SK-N-SH treated with all-trans-retinoic acid at 6 μM for 48 hours (cell line): ENCODE data around the gene DNAAF8.

Experiments
- ATAC-seq: fragments of 200-7000 bp; cut with Tn5 transposase; 3 replicates; pipeline ENCODE4 v1.9.1; 2020; ENCODE audit warnings: mild to moderate bottlenecking, moderate library complexity
- ARNTL ChIP-seq: fragments of 450-650 bp; formaldehyde crosslinking; IDR thresholded peaks from 2 replicates; pipeline ENCODE4 v1.5.0; 2020; ENCODE audit warnings: low read depth, mild to moderate bottlenecking, moderate library complexity, borderline replicate concordance
- BACH2 ChIP-seq: fragments of 250-450 bp; sonication (Bioruptor Pico); IDR thresholded peaks from 2 replicates; pipeline ENCODE4 v1.9.0; 2021; ENCODE audit warnings: mild to moderate bottlenecking, borderline replicate concordance
- CSRNP3 ChIP-seq: fragments of 250-450 bp; sonication (Bioruptor Pico); IDR thresholded peaks from 2 replicates; pipeline ENCODE4 v1.5.1; 2021; ENCODE audit warnings: mild to moderate bottlenecking, moderate library complexity
- ESRRG ChIP-seq: fragments of 250-450 bp; sonication (Bioruptor Pico); IDR thresholded peaks from 2 replicates; pipeline ENCODE4 v1.6.1; 2021; ENCODE audit warnings: mild to moderate bottlenecking
- ISL1 ChIP-seq: fragments of 250-450 bp; sonication (Bioruptor Pico); IDR thresholded peaks from 2 replicates; pipeline ENCODE4 v2.1.2; 2022; ENCODE audit warnings: mild to moderate bottlenecking, moderate library complexity
- PPARA ChIP-seq: fragments of 250-450 bp; sonication (Bioruptor Pico); IDR thresholded peaks from 2 replicates; pipeline ENCODE4 v1.5.0; 2020; ENCODE audit warnings: mild to moderate bottlenecking, borderline replicate concordance
- RARB ChIP-seq: fragments of 250-450 bp; sonication (Bioruptor Pico); IDR thresholded peaks from 2 replicates; pipeline ENCODE4 v1.8.0; 2021; ENCODE audit warnings: mild to moderate bottlenecking, moderate library complexity
- SNAI2 ChIP-seq: fragments of 250-450 bp; sonication (Bioruptor Pico); IDR thresholded peaks from 2 replicates; pipeline ENCODE4 v1.5.0; 2020; ENCODE audit warnings: mild to moderate bottlenecking, moderate library complexity
- TCF4 ChIP-seq: fragments of 250-450 bp; sonication (Bioruptor Pico); IDR thresholded peaks from 2 replicates; pipeline ENCODE4 v1.8.0; 2021; ENCODE audit warnings: mild to moderate bottlenecking, moderate library complexity, borderline replicate concordance
- TOX ChIP-seq: fragments of 250-450 bp; sonication (Bioruptor Pico); IDR thresholded peaks from 2 replicates; pipeline ENCODE4 v1.8.0; 2021; ENCODE audit warnings: mild to moderate bottlenecking, moderate library complexity, borderline replicate concordance
- ZFP3 ChIP-seq: fragments of 250-450 bp; sonication (Bioruptor Pico); IDR thresholded peaks from 2 replicates; pipeline ENCODE4 v1.5.0; 2020; ENCODE audit warnings: mild to moderate bottlenecking, moderate library complexity
- ZFP30 ChIP-seq: fragments of 450-650 bp; formaldehyde crosslinking; IDR thresholded peaks from 2 replicates; pipeline ENCODE4 v1.5.0; 2022; ENCODE audit warnings: mild to moderate bottlenecking, moderate library complexity
- ZNF565 ChIP-seq: fragments of 450-650 bp; formaldehyde crosslinking; conservative IDR thresholded peaks from 2 replicates; pipeline ENCODE4 v1.5.0; 2020; ENCODE audit warnings: low read depth, mild to moderate bottlenecking, moderate library complexity
- ZNF8 ChIP-seq: fragments of 450-650 bp; formaldehyde crosslinking; IDR thresholded peaks from 2 replicates; pipeline ENCODE4 v1.5.0; 2020; ENCODE audit warnings: mild to moderate bottlenecking, moderate library complexity
- TF ChIP-seq, protein P1 (sequence below): fragments of 250-450 bp; sonication (Bioruptor Pico); IDR thresholded peaks from 2 replicates; pipeline ENCODE4 v1.8.0; 2021; ENCODE audit warnings: low read depth, mild to moderate bottlenecking, moderate library complexity, borderline replicate concordance
- TF ChIP-seq, protein P2 (sequence below): fragments of 250-450 bp; sonication (Bioruptor Pico); IDR thresholded peaks from 2 replicates; pipeline ENCODE4 v1.5.0; 2020; ENCODE audit warnings: mild to moderate bottlenecking, moderate library complexity
- TF ChIP-seq, protein P3 (sequence below): fragments of 250-450 bp; sonication (Bioruptor Pico); IDR thresholded peaks from 2 replicates; pipeline ENCODE4 v1.8.0; 2020; ENCODE audit warnings: mild to moderate bottlenecking, moderate library complexity, borderline replicate concordance

The DNAAF8 gene

DNA sequence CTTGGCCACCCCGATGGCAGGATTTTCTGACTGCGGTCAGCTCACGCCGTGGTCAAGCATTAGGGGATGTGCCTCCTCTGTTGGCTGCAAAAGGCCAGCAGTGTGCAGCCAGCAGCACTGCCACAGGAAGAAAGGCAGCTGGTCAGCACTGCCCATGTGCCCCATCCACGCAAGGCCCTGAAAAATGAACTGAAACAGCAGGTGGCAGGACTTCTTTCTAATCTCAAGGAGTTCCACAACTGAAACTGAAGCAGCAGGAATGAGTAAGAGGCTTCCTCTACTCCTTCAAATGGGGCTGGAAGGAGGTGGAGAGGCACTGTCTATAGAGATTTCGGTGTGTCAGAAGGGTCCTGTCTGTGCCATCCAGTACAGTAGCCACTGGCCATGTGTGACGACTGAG, 29.5 kb downstream of the DNAAF8 start:
- TF ChIP-seq ZFP3 (CRISPR knock-in tag) (no peak), RARB (no peak), ZNF8 (CRISPR knock-in tag) (no peak)
- ATAC-seq: no peak

DNA sequence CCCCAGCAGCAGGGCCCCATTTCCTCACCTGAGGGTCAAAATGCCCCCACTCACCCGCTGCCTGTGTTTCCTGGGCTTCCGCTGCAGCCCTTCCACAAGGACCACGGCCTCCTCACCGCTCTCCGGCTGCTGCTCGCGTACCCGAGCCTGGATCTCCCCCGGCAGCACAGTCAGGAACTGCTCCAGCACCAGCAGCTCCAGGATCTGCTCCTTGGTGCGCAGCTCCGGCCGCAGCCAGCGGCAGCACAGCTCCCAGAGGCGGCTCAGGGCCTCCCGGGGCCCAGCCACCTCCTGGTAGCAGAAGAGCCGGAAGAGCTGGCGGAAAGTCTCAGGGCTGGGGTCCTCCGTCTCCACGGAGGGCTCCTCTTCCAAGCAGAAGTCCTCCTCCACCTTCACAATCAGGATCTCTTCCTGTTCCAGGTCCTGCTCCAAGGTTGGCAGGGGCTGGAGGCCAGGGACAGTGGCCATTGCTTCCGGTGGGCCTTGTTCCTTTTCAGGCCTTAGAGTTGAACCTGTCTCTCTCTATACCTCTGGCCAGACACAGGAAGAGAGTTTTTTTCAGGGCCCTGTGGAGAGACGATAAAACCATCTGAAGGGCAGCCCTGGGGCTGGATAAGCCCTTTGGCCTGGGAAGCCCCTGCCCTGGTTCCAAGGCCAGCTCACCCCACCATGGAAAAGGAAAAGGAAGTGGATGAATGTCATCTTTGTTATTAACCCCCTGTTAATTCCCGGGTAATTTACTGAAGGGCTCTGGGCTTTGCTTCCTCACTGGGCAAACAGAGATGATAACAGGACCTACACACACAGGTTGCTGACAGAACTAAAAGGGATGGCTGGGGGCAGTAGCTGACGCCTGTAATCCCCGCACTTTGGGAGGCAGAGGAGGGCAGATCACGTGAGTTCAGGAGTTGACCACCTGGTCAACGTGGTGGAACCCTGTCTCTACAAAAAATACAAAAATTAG, 31.5 kb downstream of the DNAAF8 start:
- ATAC-seq: no peak
- TF ChIP-seq, protein P1, sequence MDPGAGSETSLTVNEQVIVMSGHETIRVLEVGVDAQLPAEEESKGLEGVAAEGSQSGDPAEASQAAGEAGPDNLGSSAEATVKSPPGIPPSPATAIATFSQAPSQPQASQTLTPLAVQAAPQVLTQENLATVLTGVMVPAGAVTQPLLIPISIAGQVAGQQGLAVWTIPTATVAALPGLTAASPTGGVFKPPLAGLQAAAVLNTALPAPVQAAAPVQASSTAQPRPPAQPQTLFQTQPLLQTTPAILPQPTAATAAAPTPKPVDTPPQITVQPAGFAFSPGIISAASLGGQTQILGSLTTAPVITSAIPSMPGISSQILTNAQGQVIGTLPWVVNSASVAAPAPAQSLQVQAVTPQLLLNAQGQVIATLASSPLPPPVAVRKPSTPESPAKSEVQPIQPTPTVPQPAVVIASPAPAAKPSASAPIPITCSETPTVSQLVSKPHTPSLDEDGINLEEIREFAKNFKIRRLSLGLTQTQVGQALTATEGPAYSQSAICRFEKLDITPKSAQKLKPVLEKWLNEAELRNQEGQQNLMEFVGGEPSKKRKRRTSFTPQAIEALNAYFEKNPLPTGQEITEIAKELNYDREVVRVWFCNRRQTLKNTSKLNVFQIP (CRISPR knock-in tag): no peak
- TF ChIP-seq, protein P2, sequence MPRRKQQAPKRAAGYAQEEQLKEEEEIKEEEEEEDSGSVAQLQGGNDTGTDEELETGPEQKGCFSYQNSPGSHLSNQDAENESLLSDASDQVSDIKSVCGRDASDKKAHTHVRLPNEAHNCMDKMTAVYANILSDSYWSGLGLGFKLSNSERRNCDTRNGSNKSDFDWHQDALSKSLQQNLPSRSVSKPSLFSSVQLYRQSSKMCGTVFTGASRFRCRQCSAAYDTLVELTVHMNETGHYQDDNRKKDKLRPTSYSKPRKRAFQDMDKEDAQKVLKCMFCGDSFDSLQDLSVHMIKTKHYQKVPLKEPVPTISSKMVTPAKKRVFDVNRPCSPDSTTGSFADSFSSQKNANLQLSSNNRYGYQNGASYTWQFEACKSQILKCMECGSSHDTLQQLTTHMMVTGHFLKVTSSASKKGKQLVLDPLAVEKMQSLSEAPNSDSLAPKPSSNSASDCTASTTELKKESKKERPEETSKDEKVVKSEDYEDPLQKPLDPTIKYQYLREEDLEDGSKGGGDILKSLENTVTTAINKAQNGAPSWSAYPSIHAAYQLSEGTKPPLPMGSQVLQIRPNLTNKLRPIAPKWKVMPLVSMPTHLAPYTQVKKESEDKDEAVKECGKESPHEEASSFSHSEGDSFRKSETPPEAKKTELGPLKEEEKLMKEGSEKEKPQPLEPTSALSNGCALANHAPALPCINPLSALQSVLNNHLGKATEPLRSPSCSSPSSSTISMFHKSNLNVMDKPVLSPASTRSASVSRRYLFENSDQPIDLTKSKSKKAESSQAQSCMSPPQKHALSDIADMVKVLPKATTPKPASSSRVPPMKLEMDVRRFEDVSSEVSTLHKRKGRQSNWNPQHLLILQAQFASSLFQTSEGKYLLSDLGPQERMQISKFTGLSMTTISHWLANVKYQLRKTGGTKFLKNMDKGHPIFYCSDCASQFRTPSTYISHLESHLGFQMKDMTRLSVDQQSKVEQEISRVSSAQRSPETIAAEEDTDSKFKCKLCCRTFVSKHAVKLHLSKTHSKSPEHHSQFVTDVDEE: no peak

GRCh38 chr16:4766875-4767628, 32.7 kb downstream of the DNAAF8 start, which contains the start of gene ZNF500:
TSS of gene ZNF500 (minus strand) at chr16:4767162. CDS start at chr16:4765978, 1,184 bp downstream.
- TF ChIP-seq BACH2 (CRISPR knock-in tag): no peak
- TF ChIP-seq, protein P2: peak; percentile 50; the same call in 1 of the 2 replicates
- TF ChIP-seq RARB: no peak
- no peak for TF ChIP-seq SNAI2 (CRISPR knock-in tag)
- ATAC-seq: peak; percentile 96

DNA sequence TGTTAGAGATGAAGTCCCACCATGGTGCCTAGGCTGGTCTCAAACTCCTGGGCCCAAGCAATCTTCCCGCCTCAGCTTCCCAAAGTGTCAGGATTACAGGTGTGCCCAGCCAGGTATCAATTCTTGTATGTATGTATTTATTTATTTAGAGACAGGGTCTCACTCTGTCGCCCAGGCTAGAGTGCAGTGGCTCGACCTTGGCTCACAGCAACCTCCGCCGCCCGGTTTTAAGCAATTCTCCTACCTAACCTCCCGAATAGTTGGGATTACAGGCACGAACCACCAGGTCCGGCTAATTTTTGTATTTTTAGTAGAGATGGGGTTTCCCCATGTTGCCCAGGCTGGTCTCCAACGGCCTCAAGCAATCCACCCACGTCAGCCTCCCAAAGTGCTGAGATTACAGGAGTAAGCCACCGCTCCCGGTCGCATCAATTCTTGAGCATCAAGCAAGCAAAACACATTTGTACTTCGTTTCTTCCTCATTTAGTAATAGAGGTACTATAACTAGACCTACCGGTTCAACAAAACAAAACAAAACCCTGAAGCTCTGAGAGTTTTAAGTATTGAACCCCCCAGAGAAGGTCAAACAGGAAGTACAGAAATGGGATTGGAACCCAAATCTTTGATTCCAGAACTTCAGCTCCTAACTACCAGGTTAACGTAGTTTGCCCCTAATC, 33.7 kb downstream of the DNAAF8 start:
- TF ChIP-seq ZFP30 (CRISPR knock-in tag): no peak
- no peak for TF ChIP-seq TOX (CRISPR knock-in tag)
- no peak for TF ChIP-seq TCF4 (CRISPR knock-in tag)
- TF ChIP-seq, protein P1 (CRISPR knock-in tag): no peak
- TF ChIP-seq ZFP3 (CRISPR knock-in tag): no peak
- no peak for TF ChIP-seq ESRRG (CRISPR knock-in tag)
- TF ChIP-seq, protein P3, sequence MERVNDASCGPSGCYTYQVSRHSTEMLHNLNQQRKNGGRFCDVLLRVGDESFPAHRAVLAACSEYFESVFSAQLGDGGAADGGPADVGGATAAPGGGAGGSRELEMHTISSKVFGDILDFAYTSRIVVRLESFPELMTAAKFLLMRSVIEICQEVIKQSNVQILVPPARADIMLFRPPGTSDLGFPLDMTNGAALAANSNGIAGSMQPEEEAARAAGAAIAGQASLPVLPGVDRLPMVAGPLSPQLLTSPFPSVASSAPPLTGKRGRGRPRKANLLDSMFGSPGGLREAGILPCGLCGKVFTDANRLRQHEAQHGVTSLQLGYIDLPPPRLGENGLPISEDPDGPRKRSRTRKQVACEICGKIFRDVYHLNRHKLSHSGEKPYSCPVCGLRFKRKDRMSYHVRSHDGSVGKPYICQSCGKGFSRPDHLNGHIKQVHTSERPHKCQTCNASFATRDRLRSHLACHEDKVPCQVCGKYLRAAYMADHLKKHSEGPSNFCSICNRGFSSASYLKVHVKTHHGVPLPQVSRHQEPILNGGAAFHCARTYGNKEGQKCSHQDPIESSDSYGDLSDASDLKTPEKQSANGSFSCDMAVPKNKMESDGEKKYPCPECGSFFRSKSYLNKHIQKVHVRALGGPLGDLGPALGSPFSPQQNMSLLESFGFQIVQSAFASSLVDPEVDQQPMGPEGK (CRISPR knock-in tag): no peak
- TF ChIP-seq ZNF565 (CRISPR knock-in tag): no peak
- TF ChIP-seq ISL1 (CRISPR knock-in tag): no peak
- TF ChIP-seq RARB: no peak
- TF ChIP-seq PPARA (CRISPR knock-in tag): no peak
- TF ChIP-seq ARNTL (CRISPR knock-in tag): no peak
- no peak for TF ChIP-seq CSRNP3
- no peak for TF ChIP-seq ZNF8 (CRISPR knock-in tag)
- no peak for ATAC-seq
